GM12801 (cell line): ENCODE results near the gene EHBP1.

Source experiments
- CTCF ChIP-seq: IDR thresholded peaks from one replicate; pipeline ENCODE4 v1.5.1; 2011; ENCODE audit warnings: control low read depth; ENCODE audit not compliant: insufficient read length; ENCODE audit errors: extremely low read depth

The EHBP1 gene

GRCh38 chr2:63049970-63050333, 344.4 kb downstream of the EHBP1 start:
- no peak for TF ChIP-seq CTCF

- no peak for TF ChIP-seq CTCF
These were observed 345.0 kb downstream of the EHBP1 start, which contains the start of gene OTX1 for GRCh38 chr2:63050334-63051041. Gene OTX1, plus strand, starts transcription at chr2:63050830. Its CDS starts 2,161 bp downstream, at chr2:63052991.

- TF ChIP-seq CTCF: no peak
These were observed 345.7 kb downstream of the EHBP1 start for GRCh38 chr2:63051042-63051794.

GRCh38 chr2:63051795-63052333, 346.4 kb downstream of the EHBP1 start:
- no peak for TF ChIP-seq CTCF

GRCh38 chr2:63052411-63053080, 347.0 kb downstream of the EHBP1 start:
- TF ChIP-seq CTCF: no peak

- no peak for TF ChIP-seq CTCF
These were observed 347.8 kb downstream of the EHBP1 start for GRCh38 chr2:63053081-63053888.
